ENCODE measurements around the gene S1PR2. TPM values are rescaled to one million over a fixed set of nuclear protein-coding genes. Genes with fewer than 3 reads are reported as not detected.
A peak's percentile ranks its signal among the peaks of the same experiment; 100 is the strongest.
"Not testable (repeated sequence)": the region's sequence is repeated elsewhere in the genome, so short reads cannot be mapped to it uniquely, and the experiment has no call there.

S1PR2 gene
- total RNA-seq, 1 donor, result 44.6 TPM

DNA sequence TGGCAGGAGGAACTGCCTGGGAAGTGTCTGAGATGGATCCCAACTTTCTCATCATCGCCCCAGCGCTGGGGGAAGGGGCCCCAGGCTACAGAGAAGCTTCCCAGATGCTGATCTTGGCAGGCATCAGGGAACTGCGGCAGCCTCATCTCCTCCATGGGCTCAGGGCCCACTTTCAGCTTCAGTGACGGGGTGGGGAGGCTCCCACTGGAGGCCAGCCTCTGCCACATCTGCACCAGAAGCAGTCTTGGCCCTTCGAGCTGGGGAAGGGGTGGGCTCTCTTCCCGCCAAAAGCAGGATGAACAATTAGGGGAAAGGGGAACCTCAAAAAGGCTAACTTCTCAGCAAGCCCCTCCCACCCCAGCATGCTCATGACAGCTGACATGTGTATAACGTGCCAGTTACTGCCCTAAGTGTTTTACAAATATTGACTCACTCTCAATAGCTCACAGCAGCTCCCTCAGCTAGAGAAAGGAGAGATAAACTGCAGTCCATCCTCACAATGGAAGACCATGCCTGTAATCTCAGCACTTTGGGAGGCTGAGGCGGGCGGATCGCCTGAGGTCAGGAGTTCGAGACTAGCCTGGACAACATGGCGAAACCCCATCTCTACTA, 7.1 kb upstream of the S1PR2 start:
- peak; percentile 97 for DNase-seq (ENCODE audit: low read depth)
- H3K4me3 ChIP-seq (ENCODE audit: low read depth, low read length), result no peak overlapping the region
- TF ChIP-seq, protein P1, sequence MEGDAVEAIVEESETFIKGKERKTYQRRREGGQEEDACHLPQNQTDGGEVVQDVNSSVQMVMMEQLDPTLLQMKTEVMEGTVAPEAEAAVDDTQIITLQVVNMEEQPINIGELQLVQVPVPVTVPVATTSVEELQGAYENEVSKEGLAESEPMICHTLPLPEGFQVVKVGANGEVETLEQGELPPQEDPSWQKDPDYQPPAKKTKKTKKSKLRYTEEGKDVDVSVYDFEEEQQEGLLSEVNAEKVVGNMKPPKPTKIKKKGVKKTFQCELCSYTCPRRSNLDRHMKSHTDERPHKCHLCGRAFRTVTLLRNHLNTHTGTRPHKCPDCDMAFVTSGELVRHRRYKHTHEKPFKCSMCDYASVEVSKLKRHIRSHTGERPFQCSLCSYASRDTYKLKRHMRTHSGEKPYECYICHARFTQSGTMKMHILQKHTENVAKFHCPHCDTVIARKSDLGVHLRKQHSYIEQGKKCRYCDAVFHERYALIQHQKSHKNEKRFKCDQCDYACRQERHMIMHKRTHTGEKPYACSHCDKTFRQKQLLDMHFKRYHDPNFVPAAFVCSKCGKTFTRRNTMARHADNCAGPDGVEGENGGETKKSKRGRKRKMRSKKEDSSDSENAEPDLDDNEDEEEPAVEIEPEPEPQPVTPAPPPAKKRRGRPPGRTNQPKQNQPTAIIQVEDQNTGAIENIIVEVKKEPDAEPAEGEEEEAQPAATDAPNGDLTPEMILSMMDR (IDR thresholded peaks at IDR 0.05; ENCODE audit: insufficient read depth, low read length), result no peak

DNA sequence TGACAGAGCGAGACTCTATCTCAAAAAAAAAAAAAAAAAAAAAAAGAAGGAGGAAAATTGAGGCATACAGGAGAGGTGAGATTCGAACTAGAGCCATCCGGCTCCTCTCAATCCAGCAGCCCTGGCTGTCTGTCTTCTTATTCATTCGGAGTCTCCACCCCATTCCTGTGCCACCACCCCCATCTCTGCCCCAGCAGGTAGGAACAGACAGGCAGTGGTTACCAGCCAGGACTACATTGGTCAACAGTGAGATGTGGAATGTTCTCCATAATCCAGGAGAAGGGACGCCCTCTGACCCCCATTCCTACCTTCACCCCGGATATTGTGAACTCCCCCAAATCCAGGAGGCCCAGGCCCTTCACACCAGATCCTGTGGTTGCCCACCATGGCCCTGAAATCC, 6.6 kb upstream of the S1PR2 start:
- H3K4me3 ChIP-seq (ENCODE audit: low read depth, low read length), result no peak overlapping the region

DNA sequence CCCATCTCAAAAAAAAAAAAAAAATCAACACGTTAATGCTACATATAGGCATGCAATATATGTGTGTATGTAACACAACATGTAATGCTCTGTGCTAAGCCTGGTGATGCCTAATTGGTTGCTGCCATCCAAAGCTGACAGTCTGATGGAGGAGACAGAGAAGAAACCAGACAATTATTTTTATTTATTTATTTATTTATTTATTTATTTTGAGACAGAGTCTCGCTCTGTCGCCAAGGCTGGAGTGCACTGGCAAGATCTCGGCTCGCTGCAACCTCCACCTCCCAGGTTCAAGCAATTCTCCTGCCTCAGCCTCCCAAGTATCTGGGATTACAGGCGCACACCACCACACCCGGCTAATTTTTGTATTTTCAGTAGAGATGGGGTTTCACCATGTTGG, 4.3 kb upstream of the S1PR2 start:
- not testable (repeated sequence) for DNase-seq (ENCODE audit: low read depth); H3K4me3 ChIP-seq (ENCODE audit: low read depth, low read length)

More for the DNA sequence above, 6.6 kb upstream of the S1PR2 start:
- TF ChIP-seq, protein P1 (IDR thresholded peaks at IDR 0.05; ENCODE audit: insufficient read depth, low read length), result no peak
- no peak for DNase-seq (ENCODE audit: low read depth)

DNA sequence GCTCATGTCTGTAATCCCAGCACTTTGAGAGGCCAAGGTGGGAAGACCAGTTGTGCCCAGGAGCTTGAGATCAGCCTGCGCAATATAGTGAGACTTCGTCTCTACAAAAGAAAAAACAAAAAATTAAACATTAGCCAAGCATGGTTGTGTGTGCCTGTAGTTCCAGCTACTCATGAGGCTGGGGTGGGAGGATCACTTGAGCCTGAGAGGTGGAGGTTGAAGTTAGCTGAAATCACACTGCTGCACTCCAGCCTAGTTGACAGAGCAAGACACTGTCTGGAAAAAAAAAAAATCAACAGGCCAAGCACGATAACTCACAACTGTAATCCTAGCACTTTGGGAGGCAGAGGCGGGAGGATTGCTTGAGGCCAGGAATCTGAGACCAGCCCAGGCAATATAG, 3.9 kb upstream of the S1PR2 start:
- DNase-seq (ENCODE audit: low read depth), result no peak
- TF ChIP-seq, protein P1 (IDR thresholded peaks at IDR 0.05; ENCODE audit: insufficient read depth, low read length), result no peak
- no peak overlapping the region for H3K4me3 ChIP-seq (ENCODE audit: low read depth, low read length)

DNA sequence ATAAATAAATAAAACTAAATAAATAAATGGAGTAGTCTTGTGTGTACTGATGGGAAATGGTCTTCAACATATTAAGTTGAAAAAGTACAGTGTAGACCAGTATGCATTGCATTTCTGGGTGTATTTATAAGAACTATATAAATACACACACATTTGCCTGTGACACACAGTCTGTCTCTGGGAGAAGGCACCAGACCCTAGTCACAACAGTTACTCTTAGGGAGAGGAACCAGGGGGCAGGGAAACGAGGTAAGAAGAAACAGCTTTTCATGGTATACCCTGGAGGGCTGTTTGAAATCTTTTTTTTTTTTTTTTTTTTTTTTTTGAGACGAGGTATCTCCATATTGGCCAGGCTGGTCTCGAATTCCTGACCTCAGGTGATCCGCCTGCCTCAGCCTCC, 2.8 kb upstream of the S1PR2 start:
- DNase-seq (ENCODE audit: low read depth), result no peak
- TF ChIP-seq, protein P1 (IDR thresholded peaks at IDR 0.05; ENCODE audit: insufficient read depth, low read length), result no peak
- H3K4me3 ChIP-seq (ENCODE audit: low read depth, low read length), result no peak overlapping the region

DNA sequence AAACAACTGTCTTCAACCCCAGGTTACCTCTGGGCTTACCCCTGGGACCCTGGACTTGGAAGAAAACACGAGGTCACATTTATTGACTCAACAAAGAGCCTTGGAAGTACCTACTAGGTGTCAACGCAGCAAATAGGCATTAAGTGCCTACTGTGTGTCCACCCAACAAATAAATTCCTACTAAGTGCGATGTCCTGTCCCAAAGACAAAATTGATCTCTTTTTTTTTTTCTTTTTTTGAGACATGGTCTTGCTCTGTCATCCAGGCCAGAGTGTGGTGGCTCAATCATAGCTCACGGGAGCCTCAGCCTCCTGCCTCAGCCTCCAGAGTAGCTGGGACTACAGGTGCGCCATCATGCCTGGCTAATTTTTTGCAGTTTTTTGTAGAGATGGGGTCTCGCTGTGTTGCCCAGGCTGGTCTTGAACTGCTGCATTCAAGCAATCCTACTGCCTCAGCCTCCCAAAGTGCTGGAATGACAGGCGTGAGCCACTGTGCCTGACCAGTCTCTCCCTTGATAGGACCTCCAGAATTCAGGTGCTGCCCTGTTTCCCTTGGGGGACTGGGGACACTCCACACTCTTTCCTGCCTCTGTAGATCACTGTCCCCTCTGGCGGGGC, 589 bp upstream of the S1PR2 start:
- TF ChIP-seq, protein P1 (IDR thresholded peaks at IDR 0.05; ENCODE audit: insufficient read depth, low read length), result no peak
- no peak for DNase-seq (ENCODE audit: low read depth)
- peak overlapping the region; percentile 88 for H3K4me3 ChIP-seq (ENCODE audit: low read depth, low read length)

DNA sequence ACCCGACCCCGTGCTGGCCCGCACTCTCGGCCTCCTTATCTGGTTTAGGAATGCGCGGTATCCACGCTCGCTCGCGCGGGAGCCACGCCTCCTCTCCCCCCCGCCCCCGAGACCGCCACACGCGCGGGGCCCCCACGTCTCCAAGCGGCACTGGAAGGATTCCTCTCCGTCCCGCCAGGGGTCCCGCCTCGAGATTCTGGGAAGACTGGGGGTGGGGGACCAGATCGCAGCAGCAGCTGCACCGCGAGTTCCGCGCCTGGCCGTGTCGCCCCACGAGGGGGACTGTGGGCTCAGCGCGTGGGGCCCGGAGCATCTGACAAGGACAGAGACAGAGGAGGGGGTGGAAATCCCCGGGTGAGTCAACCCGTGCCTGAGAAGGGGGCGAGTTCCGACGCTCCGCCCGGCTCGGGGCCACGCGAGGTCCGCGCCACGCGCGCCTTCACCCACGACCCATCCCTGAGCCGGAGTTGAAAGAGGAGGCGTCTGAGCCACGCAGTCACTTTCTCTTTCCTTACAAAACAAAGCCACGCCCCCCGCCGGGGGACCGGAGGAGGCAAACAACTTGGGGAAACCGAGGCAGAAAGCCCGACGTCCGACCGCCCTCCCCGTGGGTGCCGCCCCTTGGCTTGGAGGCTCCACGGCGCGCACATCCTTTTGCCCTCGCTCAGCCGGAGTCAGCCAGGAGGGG, 814 bp downstream of the S1PR2 start:
- TF ChIP-seq, protein P1 (IDR thresholded peaks at IDR 0.05; ENCODE audit: insufficient read depth, low read length), result peak; percentile 27
- H3K4me3 ChIP-seq (ENCODE audit: low read depth, low read length), result peak overlapping the region; percentile 88
- DNase-seq (ENCODE audit: low read depth), result peak; percentile 64
